HTR-8/SVneo (cell line): ENCODE results near the gene CDSN.
"Not testable (repeated sequence)": the region's sequence is repeated elsewhere in the genome, so short reads cannot be mapped to it uniquely, and the experiment has no call there.

Experiments used
- DNase-seq: peaks from one replicate; pipeline ENCODE4 v3.0.0; 2011; ENCODE audit warnings: low spot score, mixed read lengths; ENCODE audit not compliant: insufficient read length
- FAIRE-seq: peaks from 2 replicates; lab custom pipeline; 2011; peaks lifted over from hg19 to GRCh38; lab: Jason Lieb, UNC

Gene CDSN

GRCh38 chr6:31120151-31120915, at the start of gene CDSN:
Gene CDSN (minus strand): TSS chr6:31120446. CDS start chr6:31120419, 27 bp downstream.
- no peak for FAIRE-seq
- DNase-seq: no peak

- no peak for DNase-seq
- FAIRE-seq: no peak
Observed at GRCh38 chr6:31169123-31169857, 49.0 kb upstream of the CDSN start.

GRCh38 chr6:31168606-31169005, 48.4 kb upstream of the CDSN start:
- DNase-seq: no peak
- FAIRE-seq: no peak

GRCh38 chr6:31165986-31166385, 45.7 kb upstream of the CDSN start:
- DNase-seq (no peak), FAIRE-seq (no peak)

GRCh38 chr6:31165064-31165832, 45.0 kb upstream of the CDSN start:
- not testable (repeated sequence) for FAIRE-seq, DNase-seq

GRCh38 chr6:31164475-31165063, 44.3 kb upstream of the CDSN start:
- FAIRE-seq, DNase-seq: not testable (repeated sequence)

GRCh38 chr6:31163922-31164321, 43.7 kb upstream of the CDSN start:
- FAIRE-seq: no peak
- no peak for DNase-seq

- no peak for DNase-seq
- FAIRE-seq: no peak
Observed at GRCh38 chr6:31162463-31163165, 42.4 kb upstream of the CDSN start.

- FAIRE-seq (no peak), DNase-seq (no peak)
Observed at GRCh38 chr6:31161216-31162126, 41.2 kb upstream of the CDSN start.

- DNase-seq (no peak), FAIRE-seq (peak; percentile 16)
Observed at GRCh38 chr6:31158863-31159855, 38.9 kb upstream of the CDSN start.

GRCh38 chr6:31158140-31158862, 38.1 kb upstream of the CDSN start, which contains the start of gene TCF19:
Gene TCF19 (plus strand): TSS chr6:31158589. CDS start chr6:31159470, 881 bp downstream.
- DNase-seq (peak; percentile 99), FAIRE-seq (peak; percentile 97)

- no peak for DNase-seq
- FAIRE-seq: no peak
Observed at GRCh38 chr6:31157513-31158139, 37.4 kb upstream of the CDSN start, which contains the start of gene CCHCR1. Gene CCHCR1 (minus strand): TSS chr6:31157802. CDS start chr6:31157600, 202 bp downstream.

GRCh38 chr6:31156641-31157040, 36.4 kb upstream of the CDSN start:
- FAIRE-seq (no peak), DNase-seq (no peak)

GRCh38 chr6:31154436-31154835, 34.2 kb upstream of the CDSN start:
- no peak for FAIRE-seq
- no peak for DNase-seq

- DNase-seq: no peak
- no peak for FAIRE-seq
Observed at GRCh38 chr6:31152781-31153180, 32.5 kb upstream of the CDSN start.

GRCh38 chr6:31149827-31150447, 29.7 kb upstream of the CDSN start:
- DNase-seq: no peak
- FAIRE-seq: no peak
